Stimulated activated CD4-positive, alpha-beta T cell treated with anti-CD3 and anti-CD28 coated beads, Interleukin-15, amount 100 ng/mL, for 48 hours (primary cell): ENCODE data around the gene ABAT.
"Not testable (repeated sequence)": the region's sequence is repeated elsewhere in the genome, so short reads cannot be mapped to it uniquely, and the experiment has no call there.

ENCODE experiments used
- DNase-seq, 2 donors: peaks; one replicate each; pipeline ENCODE4 v3.0.0-alpha.2; 2020; ENCODE audit warnings: low read depth in 2 of 2

Gene ABAT

DNA sequence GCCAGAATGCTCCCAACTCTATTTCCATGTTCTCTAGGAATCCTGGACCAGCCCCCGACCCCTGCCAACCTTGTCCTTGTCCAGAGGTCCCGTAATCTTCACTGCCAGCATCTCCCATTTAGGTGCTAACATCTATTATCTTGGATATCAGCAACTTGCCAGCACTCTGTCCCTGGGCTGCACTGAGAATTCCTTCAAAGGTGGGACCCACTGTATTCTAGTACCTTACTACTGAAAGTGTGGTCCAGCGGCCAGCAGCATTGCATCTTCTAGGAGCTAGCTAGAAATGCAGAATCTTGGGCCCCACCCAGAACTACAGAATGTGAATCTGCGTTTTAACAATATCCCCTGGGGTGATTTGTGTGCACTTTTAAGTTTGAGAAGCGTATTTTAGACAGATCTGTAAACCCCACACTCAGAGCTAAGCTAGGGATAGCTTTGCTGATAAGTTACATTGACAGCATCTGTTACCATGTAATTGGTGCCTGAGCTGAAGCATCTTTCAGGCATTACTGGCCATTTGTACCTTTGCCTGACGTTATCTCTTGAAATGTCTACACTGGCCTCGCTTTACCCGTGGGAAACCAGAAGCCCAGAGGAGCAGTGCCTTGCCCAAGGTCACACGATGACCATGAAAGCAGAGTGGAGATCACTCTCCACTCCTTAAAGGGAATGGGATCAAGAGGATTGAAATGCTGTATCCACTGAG, 8.3 kb downstream of the ABAT start:
- no peak for DNase-seq

DNA sequence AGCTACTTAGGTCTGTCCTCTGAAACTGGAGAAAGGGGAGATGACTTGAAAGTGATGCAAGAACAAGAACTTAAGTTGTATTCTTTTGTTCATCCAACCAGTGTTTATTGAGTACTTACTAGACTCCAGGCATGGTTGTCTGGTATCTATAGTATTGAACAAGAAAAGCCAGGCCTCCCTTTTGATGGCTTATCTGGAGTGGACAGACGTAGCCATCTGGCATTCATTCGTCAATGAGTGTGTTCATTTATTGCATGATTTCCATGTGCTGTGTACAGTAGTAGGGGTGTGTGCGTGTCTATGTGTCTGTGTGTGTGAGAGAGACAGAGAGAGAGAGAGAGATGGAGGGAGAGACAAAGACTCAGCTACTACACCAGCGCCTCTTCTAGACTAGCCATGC, 9.2 kb downstream of the ABAT start:
- DNase-seq: no peak

GRCh38 chr16:8685617-8686016, 11.2 kb downstream of the ABAT start:
- DNase-seq: no peak

GRCh38 chr16:8686031-8686621, 11.7 kb downstream of the ABAT start:
- DNase-seq: no peak

DNA sequence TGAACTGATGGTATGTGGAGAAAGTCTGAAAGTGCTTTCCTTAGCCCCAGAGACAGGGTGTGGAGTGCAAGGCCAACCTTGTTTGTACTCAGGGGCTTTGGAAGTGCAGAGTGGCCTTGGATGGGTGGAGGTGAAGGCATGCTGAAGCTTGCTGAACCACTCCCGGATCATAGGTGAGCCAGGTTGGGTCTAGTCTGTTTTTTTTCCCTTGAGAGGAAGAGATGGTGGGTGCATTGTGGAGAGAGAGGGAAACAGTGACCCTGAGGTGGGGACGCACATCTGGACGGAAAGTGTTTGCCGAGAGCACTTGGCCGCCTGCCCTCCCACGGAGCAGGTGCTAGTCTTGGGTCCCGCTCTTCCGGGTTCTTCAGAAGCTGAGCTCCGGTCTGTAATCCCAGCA, 12.5 kb downstream of the ABAT start:
- DNase-seq: no peak

GRCh38 chr16:8689686-8690085, 15.3 kb downstream of the ABAT start:
- no peak for DNase-seq

GRCh38 chr16:8691728-8692127, 17.3 kb downstream of the ABAT start:
- no peak for DNase-seq

- DNase-seq: no peak
Measured at GRCh38 chr16:8694795-8695728, 20.6 kb downstream of the ABAT start.

GRCh38 chr16:8696880-8697279, 22.5 kb downstream of the ABAT start:
- DNase-seq: no peak

GRCh38 chr16:8697965-8698364, 23.5 kb downstream of the ABAT start:
- DNase-seq: no peak

DNA sequence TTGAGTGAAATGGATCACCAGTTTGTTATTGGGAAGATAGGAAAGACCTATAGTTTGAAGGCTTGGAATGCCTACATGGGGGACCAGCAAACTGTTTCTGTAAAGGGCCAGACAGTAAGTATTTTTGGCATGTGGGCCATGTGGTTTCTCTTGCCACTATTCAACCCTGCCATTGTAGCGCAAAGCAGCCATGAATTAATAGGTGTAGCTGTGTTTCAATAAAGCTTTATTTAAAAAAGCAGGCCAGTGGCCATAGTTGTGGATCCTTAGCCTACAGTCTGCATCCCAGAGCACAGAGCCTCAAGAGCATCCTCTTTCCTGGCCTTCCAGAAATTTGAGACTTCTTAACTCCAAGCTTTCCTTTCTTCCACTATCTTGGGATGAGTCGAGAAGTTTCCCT, 29.3 kb downstream of the ABAT start:
- no peak for DNase-seq

DNA sequence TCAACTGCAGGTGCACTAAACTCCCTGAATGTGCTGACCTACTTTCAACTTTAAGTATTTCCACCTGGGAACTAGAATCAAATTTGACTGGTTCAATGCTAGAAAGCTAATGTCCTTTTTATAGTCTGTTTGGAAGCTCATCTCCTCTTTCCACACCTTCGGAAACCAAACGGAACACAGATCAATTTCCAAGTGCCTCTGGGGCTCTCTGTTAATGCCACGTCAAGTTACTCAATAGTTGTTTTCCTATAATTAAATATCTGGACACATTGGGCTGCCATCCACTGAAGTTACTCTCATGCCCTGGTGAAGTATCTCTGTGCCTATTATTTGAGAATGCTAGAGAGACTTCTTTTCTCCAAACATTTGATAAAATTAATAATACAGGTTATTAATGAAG, 29.7 kb downstream of the ABAT start:
- no peak for DNase-seq

DNA sequence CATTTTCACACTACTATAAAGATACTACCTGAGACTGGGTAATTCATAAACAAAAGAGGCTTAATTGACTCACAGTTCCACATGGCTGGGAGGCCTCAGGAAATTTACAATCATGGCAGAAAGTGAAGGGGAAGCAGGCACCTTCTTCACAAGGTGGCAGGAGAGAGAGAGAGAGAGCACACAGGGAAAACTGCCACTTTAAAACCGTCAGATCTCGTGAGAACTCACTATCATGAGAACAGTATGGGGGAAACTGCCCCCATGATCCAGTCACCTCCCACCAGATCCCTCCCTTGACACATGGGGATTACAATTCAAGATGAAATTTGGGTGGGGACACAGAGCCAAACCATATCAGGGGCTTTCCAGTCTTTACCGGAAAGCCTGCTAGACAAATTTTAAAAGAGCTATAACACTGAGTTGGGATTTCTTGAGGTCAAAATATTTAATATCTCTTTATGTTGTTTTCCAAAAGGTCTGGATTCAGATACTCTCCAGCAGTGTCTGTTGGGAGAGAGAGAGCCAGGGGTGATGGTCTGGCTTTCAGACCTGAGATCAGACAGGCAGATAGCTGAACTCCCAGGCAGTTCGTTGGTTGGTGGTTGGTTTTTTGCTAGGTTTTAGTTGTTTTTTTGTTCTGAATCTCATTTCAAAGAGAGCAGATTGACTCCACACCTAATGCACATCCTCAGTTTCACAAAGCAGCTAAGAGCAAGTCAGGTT, 30.8 kb downstream of the ABAT start:
- not testable (repeated sequence) for DNase-seq

DNA sequence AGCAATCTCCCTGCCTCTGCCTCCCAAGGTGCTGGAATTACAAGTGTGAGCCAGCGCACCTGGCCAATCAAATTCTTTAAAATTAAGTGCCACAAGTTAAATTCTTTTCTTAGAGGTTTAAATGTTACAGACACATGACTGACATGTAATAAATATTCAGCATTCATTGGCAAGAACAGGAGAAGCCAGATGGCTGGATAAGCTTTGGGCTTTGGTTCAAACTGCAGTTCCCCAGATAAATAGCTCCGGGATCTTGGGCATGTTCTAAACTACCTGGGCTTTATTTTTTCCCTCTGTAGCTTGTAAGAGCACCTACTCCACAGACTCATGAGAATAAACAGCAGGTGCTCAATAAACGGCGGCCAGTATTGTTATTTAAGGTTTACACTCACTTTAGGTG, 34.1 kb downstream of the ABAT start:
- DNase-seq: no peak

GRCh38 chr16:8712589-8713361, 38.4 kb downstream of the ABAT start:
- DNase-seq: no peak

GRCh38 chr16:8713635-8714172, 39.3 kb downstream of the ABAT start:
- no peak for DNase-seq

DNA sequence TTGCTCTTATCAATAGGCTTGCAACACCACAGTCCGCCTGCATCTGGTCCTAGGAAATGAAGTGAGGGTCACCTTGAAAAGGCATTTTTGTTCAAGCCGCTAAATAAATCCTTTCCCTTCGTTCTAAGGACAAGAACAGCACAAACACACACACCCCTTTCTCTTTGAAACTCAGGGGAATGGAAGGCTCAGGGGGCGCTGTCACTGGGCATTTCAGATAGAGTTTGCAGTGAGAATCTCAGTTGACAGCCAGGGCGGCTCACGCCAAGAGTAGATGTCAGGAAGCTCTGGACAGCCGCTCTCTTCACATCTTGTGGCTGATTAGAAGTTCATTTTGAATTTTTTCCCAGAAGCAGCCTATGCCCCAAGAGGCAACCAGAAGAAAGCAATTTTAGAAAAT, 39.8 kb downstream of the ABAT start:
- DNase-seq: no peak

DNA sequence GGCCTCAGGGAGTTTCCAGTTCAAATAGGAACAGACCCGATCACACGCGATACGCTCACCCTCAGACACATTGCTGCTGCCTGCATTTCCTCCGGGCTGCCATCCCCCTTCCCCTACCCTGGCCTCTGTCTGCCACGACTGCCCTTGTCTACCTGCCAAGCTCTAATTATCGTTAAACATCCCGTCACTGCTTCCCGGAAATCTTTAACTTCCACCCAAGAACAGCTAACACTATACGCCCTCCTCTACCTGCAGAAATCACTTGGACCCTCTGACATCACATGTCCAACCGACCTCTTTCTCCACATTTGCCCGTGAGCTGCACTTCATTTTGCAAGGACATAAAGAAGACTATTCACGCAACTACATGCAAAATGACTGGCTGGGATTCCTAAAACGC, 40.4 kb downstream of the ABAT start:
- DNase-seq: no peak

DNA sequence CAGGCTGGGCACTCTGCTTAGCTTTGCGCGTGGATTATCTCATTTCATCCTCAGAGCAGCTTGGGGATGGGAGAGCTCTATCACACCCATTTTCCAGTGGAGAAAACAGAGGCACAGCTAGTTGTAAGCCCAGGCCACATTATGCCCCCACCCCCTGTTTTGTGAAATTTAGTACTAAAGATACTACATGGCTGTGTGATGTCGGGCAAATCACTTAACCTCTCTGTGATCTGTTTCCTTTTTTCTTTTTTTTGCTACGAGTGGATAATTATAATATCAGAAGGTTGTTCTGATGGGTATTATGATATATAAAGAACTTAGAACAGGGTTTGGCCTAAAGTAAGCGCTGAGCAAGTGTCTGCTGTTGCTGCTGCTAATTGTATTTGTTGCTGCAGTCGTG, 41.6 kb downstream of the ABAT start:
- no peak for DNase-seq

DNA sequence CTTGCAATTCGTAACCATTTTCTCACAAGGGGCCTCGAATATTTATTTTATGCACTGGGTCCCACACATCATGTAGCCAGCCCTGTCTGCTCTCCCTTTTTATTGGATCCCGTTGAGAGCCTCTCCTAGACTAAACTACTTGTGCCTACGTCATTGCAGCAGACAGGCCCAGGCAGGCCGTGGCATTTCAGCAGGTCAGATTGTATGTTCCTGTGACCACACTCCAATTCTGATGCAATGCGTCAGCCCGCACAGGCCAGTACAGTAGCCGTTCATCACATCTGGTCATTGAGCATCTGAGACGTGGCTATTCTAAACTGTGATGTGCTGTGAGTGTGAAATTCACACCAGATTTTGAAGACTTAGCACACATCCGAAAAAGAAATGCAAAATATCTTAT, 42.2 kb downstream of the ABAT start:
- no peak for DNase-seq

GRCh38 chr16:8717469-8717868, 43.1 kb downstream of the ABAT start:
- DNase-seq: no peak
